Activated naive CD8-positive, alpha-beta T cell treated with anti-CD3 and anti-CD28 coated beads for 36 hours (primary cell): ENCODE measurements around the gene IMPA2. TPM values are rescaled to one million over a fixed set of nuclear protein-coding genes. Genes with fewer than 3 reads are reported as not detected.

Experiments
- DNase-seq: peaks from one replicate; pipeline ENCODE4 v3.0.0; 2021
- H3K27ac Mint-ChIP-seq: one replicate; pipeline ENCODE4 v1.8.0; 2022; ENCODE audit warnings: mild to moderate bottlenecking, moderate library complexity, mixed read lengths
- H3K27me3 Mint-ChIP-seq: one replicate; pipeline ENCODE4 v1.8.0; 2022; ENCODE audit warnings: mild to moderate bottlenecking, mixed read lengths
- H3K36me3 Mint-ChIP-seq: one replicate; pipeline ENCODE4 v1.8.0; 2021; ENCODE audit warnings: mild to moderate bottlenecking, mixed read lengths
- H3K4me1 Mint-ChIP-seq: one replicate; pipeline ENCODE4 v1.8.0; 2021; ENCODE audit warnings: mixed read lengths
- H3K4me3 Mint-ChIP-seq: one replicate; pipeline ENCODE4 v1.8.0; 2022; ENCODE audit warnings: mild to moderate bottlenecking, moderate library complexity, mixed read lengths
- H3K9me3 Mint-ChIP-seq: one replicate; pipeline ENCODE4 v1.8.0; 2022; ENCODE audit warnings: mixed read lengths
- total RNA-seq, 2 experiments: library from RNA; stranded (reverse); gene quantifications; one replicate each; pipeline ENCODE4 v1.2.3, GENCODE V29; 2021

Gene IMPA2
- total RNA-seq, 2 experiments from 2014 or later, result 16.0 to 17.2 TPM

DNA sequence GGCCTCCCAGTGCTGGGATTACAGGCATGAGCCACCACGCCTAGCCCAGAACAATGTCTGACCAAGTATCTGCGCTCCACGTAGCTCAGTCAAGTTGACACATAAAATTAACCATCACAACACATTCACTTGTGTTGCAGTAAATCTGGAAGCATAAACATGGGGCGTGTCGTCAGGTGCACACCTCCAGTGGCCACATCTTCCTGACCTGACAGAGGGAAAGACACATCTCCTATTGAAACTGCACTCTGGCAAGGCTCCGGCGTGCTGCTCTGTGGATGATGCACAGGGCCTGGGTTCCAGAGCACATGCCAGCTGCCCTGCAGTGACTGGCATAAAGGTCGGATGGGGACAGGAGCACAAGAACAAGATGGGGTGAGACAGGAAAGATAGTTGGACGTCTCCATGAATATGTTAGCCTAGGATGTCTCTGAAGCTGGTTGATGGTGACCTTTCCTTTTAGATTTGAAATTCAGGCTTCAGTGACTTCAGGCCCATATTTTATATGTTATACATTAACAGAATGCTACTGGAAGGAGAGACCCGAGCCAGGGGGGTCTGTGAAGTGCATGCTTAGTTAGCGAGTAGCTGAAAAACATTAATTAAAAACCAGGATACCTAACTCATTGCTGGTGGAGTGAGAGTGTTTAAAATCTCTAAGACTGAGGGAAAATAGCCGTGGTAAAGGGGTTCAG lies 10.9 kb downstream of the IMPA2 start:
- DNase-seq, result no peak
- Mint-ChIP-seq H3K4me3 (no peak overlapping the region), H3K36me3 (no peaks in the 10 kb centered on the region), H3K27me3 (no peaks in the 10 kb centered on the region), H3K27ac (no peak overlapping the region), H3K9me3 (no peaks in the 10 kb centered on the region), H3K4me1 (peaks cover 9% of the 10 kb centered on the region)

- Mint-ChIP-seq H3K27me3 (no peaks in the 10 kb centered on the region), H3K36me3 (no peaks in the 10 kb centered on the region), H3K4me3 (no peak overlapping the region), H3K27ac (no peak overlapping the region), H3K9me3 (no peaks in the 10 kb centered on the region), H3K4me1 (peaks cover 9% of the 10 kb centered on the region)
- no peak for DNase-seq
Observed at GRCh38 chr18:11993264-11993916, 12.1 kb downstream of the IMPA2 start.

GRCh38 chr18:11994336-11994702 lies 13.0 kb downstream of the IMPA2 start:
- H3K4me1 Mint-ChIP-seq, result peaks cover 9% of the 10 kb centered on the region
- no peaks in the 10 kb centered on the region for H3K27me3 Mint-ChIP-seq
- DNase-seq, result no peak
- no peaks in the 10 kb centered on the region for H3K36me3 Mint-ChIP-seq
- no peak overlapping the region for H3K4me3 Mint-ChIP-seq
- no peak overlapping the region for H3K27ac Mint-ChIP-seq
- no peaks in the 10 kb centered on the region for H3K9me3 Mint-ChIP-seq

GRCh38 chr18:11994703-11995444 lies 13.6 kb downstream of the IMPA2 start:
- no peak for DNase-seq
- Mint-ChIP-seq H3K27me3 (no peaks in the 10 kb centered on the region), H3K27ac (no peak overlapping the region), H3K36me3 (no peaks in the 10 kb centered on the region), H3K4me1 (peaks cover 9% of the 10 kb centered on the region), H3K4me3 (no peak overlapping the region), H3K9me3 (no peaks in the 10 kb centered on the region)

DNA sequence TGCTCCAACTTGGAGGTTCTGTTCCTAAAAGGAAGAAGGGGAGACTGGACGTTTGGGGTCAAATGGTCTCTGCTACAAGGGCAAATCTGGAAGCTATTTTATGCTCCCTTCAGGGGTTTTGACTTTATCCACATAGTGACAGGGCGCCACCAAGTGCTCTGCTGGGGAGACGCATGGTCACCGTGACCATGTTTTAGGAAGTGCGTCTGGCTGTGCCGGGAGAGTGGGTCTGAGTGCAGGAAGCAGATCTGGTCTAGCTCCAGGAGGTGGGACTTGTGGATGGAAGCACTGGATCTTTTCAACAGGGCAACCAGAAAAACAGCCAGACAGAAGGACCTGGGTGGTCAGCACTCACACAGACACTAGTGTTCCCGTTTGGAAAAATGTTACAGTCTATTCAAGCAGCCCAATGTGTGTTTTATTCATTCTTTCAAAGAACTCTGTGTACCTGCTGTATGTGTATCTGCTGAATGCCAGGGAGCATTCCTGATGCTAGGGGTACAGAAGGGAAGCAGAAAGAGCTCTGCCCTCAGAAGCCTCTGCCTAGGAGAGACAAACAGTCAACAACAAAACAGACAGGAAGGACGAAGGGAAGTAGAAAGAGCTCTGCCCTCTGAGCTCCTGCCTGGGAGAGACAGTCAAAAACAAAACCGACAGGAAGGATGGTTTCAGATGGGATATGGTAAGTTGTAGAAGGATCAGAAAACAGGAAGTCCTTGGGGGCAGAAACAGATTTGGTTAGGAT lies 14.3 kb downstream of the IMPA2 start:
- H3K4me1 Mint-ChIP-seq, result peaks cover 9% of the 10 kb centered on the region
- no peak overlapping the region for H3K4me3 Mint-ChIP-seq
- peak; percentile 50 for DNase-seq
- no peaks in the 10 kb centered on the region for H3K9me3 Mint-ChIP-seq
- H3K27me3 Mint-ChIP-seq, result no peaks in the 10 kb centered on the region
- H3K36me3 Mint-ChIP-seq, result peaks cover 1% of the 10 kb centered on the region
- H3K27ac Mint-ChIP-seq, result no peak overlapping the region

DNA sequence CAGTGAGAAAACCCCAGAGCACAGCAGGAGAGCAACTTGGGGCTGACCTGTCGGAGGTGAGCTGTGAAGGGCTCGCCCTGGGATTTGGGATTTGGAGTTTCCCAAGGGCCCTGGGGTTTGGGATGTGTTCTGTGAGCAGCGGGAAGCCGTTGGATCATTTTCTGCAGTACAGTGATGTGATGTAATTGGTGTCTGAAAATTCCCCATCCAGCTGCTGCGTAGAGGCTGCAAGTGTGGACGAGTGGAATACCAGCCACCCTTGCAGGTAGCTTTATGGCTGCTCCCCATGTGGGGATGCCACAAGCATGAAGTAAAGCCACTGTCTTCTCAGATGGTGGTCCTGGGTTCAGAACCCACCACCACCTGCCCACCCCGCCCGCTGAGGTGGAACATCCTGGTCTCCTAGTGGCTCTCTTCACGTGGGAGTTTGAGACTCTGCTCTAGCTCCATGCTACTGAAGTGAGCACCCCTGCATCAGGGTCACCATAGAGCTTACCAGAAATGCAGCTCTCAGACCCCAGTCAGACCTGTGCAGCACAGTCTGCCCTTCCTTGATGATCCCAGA lies 15.0 kb downstream of the IMPA2 start:
- Mint-ChIP-seq H3K4me1 (peaks cover 9% of the 10 kb centered on the region), H3K36me3 (peaks cover 1% of the 10 kb centered on the region), H3K9me3 (no peaks in the 10 kb centered on the region), H3K27me3 (no peaks in the 10 kb centered on the region), H3K27ac (no peak overlapping the region), H3K4me3 (no peak overlapping the region)
- no peak for DNase-seq

- Mint-ChIP-seq H3K4me1 (peaks cover 9% of the 10 kb centered on the region), H3K9me3 (no peaks in the 10 kb centered on the region), H3K27ac (no peak overlapping the region), H3K27me3 (no peaks in the 10 kb centered on the region), H3K36me3 (peaks cover 1% of the 10 kb centered on the region), H3K4me3 (no peak overlapping the region)
- DNase-seq, result no peak
Observed at GRCh38 chr18:11996907-11997306, 15.6 kb downstream of the IMPA2 start.

DNA sequence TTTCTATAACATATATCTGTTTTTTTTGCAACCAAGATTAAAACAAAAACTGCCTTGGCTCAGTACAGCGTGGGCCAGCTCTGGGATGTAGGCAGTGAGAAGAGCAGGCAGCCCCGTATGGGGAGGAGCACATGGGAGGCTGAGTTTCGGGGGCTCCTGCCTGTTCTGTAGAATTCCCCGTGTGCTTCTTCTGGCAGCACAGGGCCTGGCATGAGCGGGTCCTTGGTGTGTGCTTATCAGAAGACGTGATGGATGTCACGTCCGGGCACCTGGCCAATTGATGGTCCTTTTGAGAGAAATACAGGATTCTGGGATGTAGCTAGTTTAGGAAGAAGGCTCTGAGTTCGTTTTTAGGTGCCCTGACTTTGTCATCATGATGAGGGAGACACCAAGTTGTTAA lies 16.2 kb downstream of the IMPA2 start:
- no peak for DNase-seq
- Mint-ChIP-seq H3K4me3 (no peak overlapping the region), H3K36me3 (peaks cover 1% of the 10 kb centered on the region), H3K4me1 (peaks cover 9% of the 10 kb centered on the region), H3K27me3 (no peaks in the 10 kb centered on the region), H3K27ac (no peak overlapping the region), H3K9me3 (no peaks in the 10 kb centered on the region)

GRCh38 chr18:11998193-11998592 lies 16.9 kb downstream of the IMPA2 start:
- H3K9me3 Mint-ChIP-seq, result no peaks in the 10 kb centered on the region
- peaks cover 9% of the 10 kb centered on the region for H3K4me1 Mint-ChIP-seq
- no peaks in the 10 kb centered on the region for H3K27me3 Mint-ChIP-seq

GRCh38 chr18:11999429-11999828 lies 18.1 kb downstream of the IMPA2 start:
- Mint-ChIP-seq H3K27ac (no peak overlapping the region), H3K36me3 (peaks cover 1% of the 10 kb centered on the region)

More at GRCh38 chr18:11998193-11998592, 16.9 kb downstream of the IMPA2 start:
- DNase-seq, result no peak
- Mint-ChIP-seq H3K4me3 (no peak overlapping the region), H3K27ac (no peak overlapping the region), H3K36me3 (peaks cover 1% of the 10 kb centered on the region)

GRCh38 chr18:12000072-12000659 lies 18.9 kb downstream of the IMPA2 start:
- no peaks in the 10 kb centered on the region for H3K27me3 Mint-ChIP-seq
- no peak for DNase-seq
- H3K36me3 Mint-ChIP-seq, result peaks cover 1% of the 10 kb centered on the region
- peaks cover 9% of the 10 kb centered on the region for H3K4me1 Mint-ChIP-seq
- H3K27ac Mint-ChIP-seq, result no peak overlapping the region
- H3K4me3 Mint-ChIP-seq, result no peak overlapping the region
- no peaks in the 10 kb centered on the region for H3K9me3 Mint-ChIP-seq

More at GRCh38 chr18:11999429-11999828, 18.1 kb downstream of the IMPA2 start:
- Mint-ChIP-seq H3K4me3 (no peak overlapping the region), H3K4me1 (peaks cover 9% of the 10 kb centered on the region), H3K9me3 (no peaks in the 10 kb centered on the region), H3K27me3 (no peaks in the 10 kb centered on the region)
- no peak for DNase-seq

DNA sequence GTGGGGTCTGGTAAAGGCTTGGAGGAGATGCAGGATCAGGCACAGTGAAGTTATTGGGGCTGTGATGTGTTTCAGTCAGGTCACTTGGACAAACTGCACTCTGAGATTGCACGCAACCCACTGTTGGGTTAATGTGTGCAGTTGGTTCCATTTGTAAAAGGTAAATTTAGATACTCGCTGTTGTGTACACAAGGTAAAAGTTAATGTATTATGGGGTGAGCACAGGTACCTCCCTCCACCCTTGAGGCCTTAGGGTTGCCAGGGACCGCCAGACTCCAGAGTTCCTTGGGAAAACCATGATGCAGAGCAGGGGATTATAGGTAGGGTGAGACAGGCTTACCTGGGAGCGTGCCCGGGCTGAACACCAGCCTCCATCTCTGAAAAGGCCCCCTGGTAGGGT lies 20.1 kb downstream of the IMPA2 start:
- Mint-ChIP-seq H3K36me3 (peaks cover 1% of the 10 kb centered on the region), H3K9me3 (no peaks in the 10 kb centered on the region), H3K27me3 (no peaks in the 10 kb centered on the region), H3K27ac (no peak overlapping the region), H3K4me3 (no peak overlapping the region), H3K4me1 (no peaks in the 10 kb centered on the region)
- no peak for DNase-seq

DNA sequence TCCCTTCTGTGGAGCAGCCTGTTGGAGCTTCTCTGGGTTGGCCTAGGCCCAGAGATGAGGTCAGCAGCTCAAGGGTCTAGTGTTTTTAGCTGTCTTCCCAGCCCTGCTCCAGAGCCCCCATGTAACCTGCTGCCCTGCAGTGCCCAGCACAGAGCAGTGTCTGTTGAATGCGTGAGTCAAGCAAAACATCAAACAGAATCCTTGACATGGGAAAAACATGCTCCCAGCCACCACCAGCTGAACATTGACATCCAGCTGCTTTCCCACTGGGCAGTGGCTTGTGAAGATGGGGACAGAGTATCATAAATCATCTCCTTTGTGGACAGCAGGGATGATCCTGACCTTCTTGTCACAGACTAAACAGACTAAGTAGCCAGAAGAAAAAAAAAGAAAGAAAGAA lies 22.6 kb downstream of the IMPA2 start:
- no peak for DNase-seq
- no peak overlapping the region for H3K27ac Mint-ChIP-seq
- no peaks in the 10 kb centered on the region for H3K9me3 Mint-ChIP-seq
- no peak overlapping the region for H3K4me3 Mint-ChIP-seq
- no peaks in the 10 kb centered on the region for H3K4me1 Mint-ChIP-seq
- peaks cover 6% of the 10 kb centered on the region for H3K36me3 Mint-ChIP-seq
- no peaks in the 10 kb centered on the region for H3K27me3 Mint-ChIP-seq
